Activated CD4-positive, alpha-beta T cell treated with anti-CD3 and anti-CD28 coated beads for 36 hours (primary cell): ENCODE results near the gene LSMEM2. TPM values are rescaled to one million over a fixed set of nuclear protein-coding genes. Genes with fewer than 3 reads are reported as not detected.
A peak's percentile ranks its signal among the peaks of the same experiment; 100 is the strongest.
"Not testable (repeated sequence)": the region's sequence is repeated elsewhere in the genome, so short reads cannot be mapped to it uniquely, and the experiment has no call there.

Source experiments
- ATAC-seq: fragments of 200-7000 bp; cut with Tn5 transposase; one replicate; pipeline ENCODE4 v1.10.0; 2021; ENCODE audit warnings: mild to moderate bottlenecking, moderate library complexity
- CTCF ChIA-PET: fragments of 350-600 bp; sonication (Branson Sonifier 250); formaldehyde crosslinking; loops from one replicate; lab custom pipeline; 2021; ENCODE audit warnings: antibody characterized with exemption; lab: Charles Lee
- POLR2A ChIA-PET: fragments of 350-600 bp; sonication (Branson Sonifier 250); formaldehyde crosslinking; loops from one replicate; lab custom pipeline; 2021; ENCODE audit warnings: antibody characterized with exemption, inconsistent platforms; lab: Charles Lee
- DNase-seq: peaks from one replicate; pipeline ENCODE4 v3.0.0-alpha.2; 2020
- H3K27ac Mint-ChIP-seq: one replicate; pipeline ENCODE4 v1.8.0; 2021; ENCODE audit warnings: mixed read lengths
- H3K27me3 Mint-ChIP-seq: one replicate; pipeline ENCODE4 v1.8.0; 2021; ENCODE audit warnings: mixed read lengths
- H3K36me3 Mint-ChIP-seq: one replicate; pipeline ENCODE4 v1.8.0; 2021; ENCODE audit warnings: low read depth, mixed read lengths
- H3K4me1 Mint-ChIP-seq: one replicate; pipeline ENCODE4 v1.8.0; 2021; ENCODE audit warnings: mixed read lengths
- H3K4me3 Mint-ChIP-seq: one replicate; pipeline ENCODE4 v1.8.0; 2021; ENCODE audit warnings: mild to moderate bottlenecking, moderate library complexity, mixed read lengths
- H3K9me3 Mint-ChIP-seq: one replicate; pipeline ENCODE4 v1.8.0; 2021; ENCODE audit warnings: low read depth, mixed read lengths
- intact Hi-C, 2 experiments: fragments of 100-400 bp; cut with DNase I in 1 of 2; cut with micrococcal nuclease in 1 of 2; formaldehyde crosslinking; loops; one replicate each; pipeline versions ENCODE4 v1.14.2 to v1.15.1; 2022 to 2024; cut with DNase I, micrococcal nuclease
- total RNA-seq, 2 experiments: library from RNA; stranded (reverse); gene quantifications; one replicate each; pipeline ENCODE4 v1.2.3, GENCODE V29; 2021

The LSMEM2 gene
- total RNA-seq, 2 experiments from 2014 or later: not detected

DNA sequence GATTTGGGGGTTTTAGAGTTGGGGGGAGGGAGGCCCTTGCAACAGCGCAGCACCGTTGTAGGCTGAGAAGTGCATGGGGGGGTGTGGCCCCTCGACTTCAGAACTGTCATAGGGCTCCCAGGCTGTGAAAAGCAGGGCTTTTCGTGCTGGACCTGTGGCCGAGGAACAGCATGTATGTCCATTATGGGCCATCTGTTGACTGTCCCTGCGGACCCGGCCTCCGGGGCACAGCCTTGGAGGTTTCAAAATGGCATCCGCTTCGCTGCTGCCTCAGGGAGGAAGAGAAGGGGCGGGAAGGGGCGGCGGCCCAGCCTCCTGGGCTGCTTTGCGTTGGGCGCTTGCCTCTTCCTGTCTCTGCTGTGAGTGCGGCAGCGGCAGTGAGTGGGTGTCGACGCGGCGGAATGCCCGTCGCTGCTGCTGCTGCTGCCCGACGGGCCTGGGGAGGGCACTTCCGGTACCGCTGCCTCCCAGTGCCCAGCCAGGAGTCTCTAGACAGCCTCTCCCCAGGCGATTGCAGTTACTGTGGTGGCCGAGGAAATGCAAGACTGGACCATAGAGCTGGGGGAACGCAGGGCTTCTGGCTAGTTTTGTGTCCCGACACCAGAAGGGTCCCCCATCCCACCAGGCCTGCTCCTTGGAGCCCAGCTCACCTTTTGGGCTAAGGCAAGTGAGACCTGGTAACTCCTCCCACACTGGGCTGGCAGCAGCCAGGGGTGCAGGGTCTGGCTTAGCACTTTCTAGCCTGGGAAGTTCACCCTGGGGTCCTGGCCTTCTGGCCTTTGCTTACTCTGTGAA, 40.9 kb upstream of the LSMEM2 start:
- H3K27me3 Mint-ChIP-seq: no peaks in the 10 kb centered on the region
- intact Hi-C loops: loop anchor here (1.0 to 5.0 kb wide), 14 partner anchors 8 to 1217 kb away; partner anchors contain the start of genes APEH (in 1 of the 2), CISH (in 1 of the 2), DAG1 (in 1 of the 2) and GMPPB (in 1 of the 2)
- DNase-seq (peak; percentile 95), ATAC-seq (peak; percentile 49)
- CTCF ChIA-PET: interaction anchor here (0.7 to 4.3 kb wide), 5 partner anchors 9 to 566 kb away, joined by 3 to 47 read pairs (median 3); no protein-coding TSS in a partner anchor
- H3K36me3 Mint-ChIP-seq: peaks cover 25% of the 10 kb centered on the region
- POLR2A ChIA-PET: interaction anchor here (0.6 to 1.0 kb wide), 2 partner anchors 8 to 30 kb away, joined by 3 to 4 read pairs; no protein-coding TSS in a partner anchor
- peak overlapping the region; percentile 90 for H3K4me3 Mint-ChIP-seq
- no peaks in the 10 kb centered on the region for H3K9me3 Mint-ChIP-seq
- H3K4me1 Mint-ChIP-seq: peaks cover 51% of the 10 kb centered on the region
- H3K27ac Mint-ChIP-seq: peak overlapping the region; percentile 96

- no peak for ATAC-seq
- ChIA-PET CTCF (interaction anchor here (0.9 to 4.3 kb wide), 4 partner anchors 8 to 44 kb away, joined by 3 to 47 read pairs (median 10); no protein-coding TSS in a partner anchor), POLR2A (interaction anchor here (1.0 kb wide), 1 partner anchor 8 kb away, joined by 4 read pairs; no protein-coding TSS in a partner anchor)
- Mint-ChIP-seq H3K4me3 (peak overlapping the region; percentile 90), H3K27ac (peak overlapping the region; percentile 96), H3K4me1 (peaks cover 58% of the 10 kb centered on the region), H3K9me3 (no peaks in the 10 kb centered on the region), H3K36me3 (peaks cover 27% of the 10 kb centered on the region), H3K27me3 (no peaks in the 10 kb centered on the region)
- intact Hi-C loops: loop anchor here (1.0 to 5.0 kb wide), 11 partner anchors 8 to 1149 kb away; partner anchors contain the start of genes APEH (in 1 of the 2), CISH (in 1 of the 2), DAG1 (in 1 of the 2) and GMPPB (in 1 of the 2)
- peak; percentile 37 for DNase-seq
Measured at GRCh38 chr3:50238549-50239026, 40.3 kb upstream of the LSMEM2 start.

DNA sequence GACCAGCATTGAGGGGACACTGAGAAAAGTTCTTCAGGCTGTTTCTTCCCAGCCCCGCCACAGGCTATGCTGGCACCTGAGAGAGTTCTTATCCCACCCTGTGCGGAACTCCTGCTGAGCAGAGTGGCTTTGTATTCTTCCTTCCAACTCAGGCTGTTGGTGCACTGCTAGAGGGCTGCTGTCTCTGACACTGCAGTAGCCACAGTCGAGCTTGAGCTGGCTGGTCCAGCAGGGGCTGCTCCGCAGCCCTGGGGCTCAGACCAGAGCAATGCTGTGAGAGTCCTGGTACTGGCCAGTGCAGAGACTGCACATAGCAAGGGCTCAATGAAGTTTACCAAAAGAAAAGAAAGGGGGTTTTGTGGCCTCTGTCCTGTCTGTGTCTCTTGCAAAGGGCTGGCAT, 39.2 kb upstream of the LSMEM2 start:
- intact Hi-C loops: loop anchor here (5.0 kb wide), 7 partner anchors 88 to 1148 kb away; partner anchors contain the start of genes APEH (in 1 of the 2), CISH (in 1 of the 2), DAG1 (in 1 of the 2) and GMPPB (in 1 of the 2)
- ATAC-seq: no peak
- POLR2A ChIA-PET: no interaction called here
- peak overlapping the region; percentile 96 for H3K27ac Mint-ChIP-seq
- H3K4me1 Mint-ChIP-seq: peaks cover 67% of the 10 kb centered on the region
- peak overlapping the region; percentile 90 for H3K4me3 Mint-ChIP-seq
- CTCF ChIA-PET: interaction anchor here (0.8 to 1.1 kb wide), 2 partner anchors 48 to 60 kb away, joined by 3 read pairs; partner anchors contain the start of genes HYAL3 and NAA80
- no peak for DNase-seq
- peaks cover 29% of the 10 kb centered on the region for H3K36me3 Mint-ChIP-seq
- no peaks in the 10 kb centered on the region for H3K27me3 Mint-ChIP-seq
- H3K9me3 Mint-ChIP-seq: no peaks in the 10 kb centered on the region

- Mint-ChIP-seq H3K27ac (peak overlapping the region; percentile 95), H3K4me1 (peaks cover 75% of the 10 kb centered on the region), H3K9me3 (no peaks in the 10 kb centered on the region), H3K4me3 (peak overlapping the region; percentile 62), H3K27me3 (no peaks in the 10 kb centered on the region), H3K36me3 (peaks cover 29% of the 10 kb centered on the region)
- no peak for ATAC-seq
- intact Hi-C loops: no loop called here
- no peak for DNase-seq
- CTCF ChIA-PET: interaction anchor here (0.6 to 4.2 kb wide), 5 partner anchors 12 to 92 kb away, joined by 3 to 28 read pairs (median 3); no protein-coding TSS in a partner anchor
- POLR2A ChIA-PET: interaction anchor here (1.2 kb wide), 1 partner anchor 96 kb away, joined by 5 read pairs; no protein-coding TSS in a partner anchor
Measured at GRCh38 chr3:50241163-50241562, 37.7 kb upstream of the LSMEM2 start.

DNA sequence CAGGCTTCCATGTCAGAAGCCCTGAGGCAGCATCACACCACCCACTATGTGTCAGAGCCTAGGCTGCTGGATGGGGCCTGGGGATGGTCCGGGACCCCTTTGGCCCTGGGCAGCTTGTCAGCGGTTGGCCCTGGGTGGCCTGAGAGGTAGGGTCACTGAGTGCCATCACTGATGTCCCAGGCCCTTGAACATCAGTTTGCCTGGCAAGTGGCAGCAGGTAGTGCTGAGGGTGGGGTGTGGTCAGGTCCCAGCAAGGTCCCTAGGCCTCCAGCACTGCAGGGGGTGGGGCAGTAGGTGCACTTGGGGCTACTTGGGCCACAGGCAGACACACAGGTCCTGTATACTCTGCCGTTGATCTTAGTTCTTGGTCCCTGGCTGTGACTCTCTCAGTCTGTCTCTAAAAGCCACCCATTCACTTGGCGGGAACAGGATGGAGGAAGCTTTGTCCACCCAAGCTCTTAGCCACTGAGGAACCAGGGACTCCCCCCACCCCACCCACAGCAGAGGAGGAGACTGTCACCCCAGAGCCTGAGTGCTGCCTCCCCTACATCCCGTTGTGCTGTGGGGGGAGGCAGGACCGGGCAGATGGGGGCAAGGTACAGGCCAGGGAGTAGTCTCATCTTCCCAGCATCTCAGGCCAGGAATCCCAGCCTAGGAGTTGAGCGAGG, 37.0 kb upstream of the LSMEM2 start:
- intact Hi-C loops: no loop called here
- peak overlapping the region; percentile 62 for H3K4me3 Mint-ChIP-seq
- peaks cover 26% of the 10 kb centered on the region for H3K36me3 Mint-ChIP-seq
- no peaks in the 10 kb centered on the region for H3K27me3 Mint-ChIP-seq
- DNase-seq (no peak), ATAC-seq (no peak)
- peaks cover 79% of the 10 kb centered on the region for H3K4me1 Mint-ChIP-seq
- CTCF ChIA-PET: interaction anchor here (0.6 to 4.2 kb wide), 6 partner anchors 13 to 122 kb away, joined by 3 to 28 read pairs (median 3); no protein-coding TSS in a partner anchor
- POLR2A ChIA-PET: interaction anchor here (0.5 to 1.2 kb wide), 3 partner anchors 9 to 95 kb away, joined by 3 to 5 read pairs (median 4); no protein-coding TSS in a partner anchor
- H3K27ac Mint-ChIP-seq: peak overlapping the region; percentile 95
- H3K9me3 Mint-ChIP-seq: no peaks in the 10 kb centered on the region

DNA sequence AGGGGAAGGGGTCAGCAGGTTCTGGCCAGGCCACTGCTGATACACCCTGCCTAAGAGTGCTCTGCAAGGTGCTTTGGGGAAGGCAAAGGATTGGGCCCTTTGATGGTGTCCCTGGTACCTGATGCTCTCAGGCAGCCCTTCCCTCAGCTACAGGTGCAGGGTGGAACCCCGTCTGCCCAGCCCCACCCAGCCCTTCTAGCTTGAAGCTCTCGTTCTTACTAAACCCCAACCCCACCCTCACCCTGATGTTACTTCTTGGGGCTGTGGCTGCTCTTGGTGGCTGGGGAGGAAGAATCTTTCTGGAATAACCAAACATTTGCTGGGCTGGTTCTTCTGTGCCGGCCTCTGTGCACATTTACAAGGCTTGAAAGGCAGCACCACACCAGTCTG, 36.5 kb upstream of the LSMEM2 start:
- no peaks in the 10 kb centered on the region for H3K27me3 Mint-ChIP-seq
- peak overlapping the region; percentile 95 for H3K27ac Mint-ChIP-seq
- ChIA-PET POLR2A (interaction anchor here (0.5 to 1.2 kb wide), 3 partner anchors 9 to 94 kb away, joined by 3 to 5 read pairs (median 4); no protein-coding TSS in a partner anchor), CTCF (interaction anchor here (1.0 to 4.2 kb wide), 5 partner anchors 11 to 123 kb away, joined by 3 to 28 read pairs (median 6); no protein-coding TSS in a partner anchor)
- DNase-seq: peak; percentile 64
- no peak for ATAC-seq
- H3K4me1 Mint-ChIP-seq: peaks cover 84% of the 10 kb centered on the region
- peaks cover 26% of the 10 kb centered on the region for H3K36me3 Mint-ChIP-seq
- intact Hi-C loops: no loop called here
- no peaks in the 10 kb centered on the region for H3K9me3 Mint-ChIP-seq
- H3K4me3 Mint-ChIP-seq: peak overlapping the region; percentile 62

DNA sequence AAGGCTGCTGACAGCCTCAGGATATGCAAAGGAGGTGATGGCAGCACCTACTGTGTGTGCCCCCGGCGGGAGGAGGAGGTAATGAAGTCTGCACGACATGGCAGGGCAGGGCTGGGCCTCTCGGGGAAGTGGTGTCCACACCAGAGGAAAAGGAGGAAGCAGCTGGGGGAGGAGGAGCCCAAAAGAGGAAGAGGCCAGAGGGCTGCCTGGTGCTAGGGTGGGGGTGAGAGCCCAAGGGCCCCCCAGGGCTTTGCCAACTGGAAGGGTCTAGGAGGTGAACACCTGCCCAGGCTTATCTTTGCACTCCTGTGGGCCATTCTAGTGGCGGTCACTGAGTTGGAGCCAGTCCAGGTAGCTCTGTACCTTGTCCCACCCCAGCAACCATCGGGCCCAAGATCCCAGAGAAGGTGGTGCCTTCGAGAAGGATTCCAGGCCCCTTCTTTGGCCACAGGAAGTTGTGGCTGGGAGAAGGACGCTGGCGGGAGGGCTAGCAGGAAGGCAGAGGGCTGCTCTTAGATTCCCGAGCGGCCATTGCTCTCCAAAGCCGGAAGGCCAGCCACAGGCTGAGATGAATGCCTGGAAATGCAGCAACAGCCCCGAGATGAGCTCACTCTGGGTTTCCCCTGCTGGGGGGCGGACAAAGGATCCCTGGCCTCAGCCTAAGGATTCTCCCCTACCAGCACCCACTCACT, 35.9 kb upstream of the LSMEM2 start:
- ChIA-PET CTCF (interaction anchor here (0.8 to 4.2 kb wide), 11 partner anchors 8 to 94 kb away, joined by 3 to 28 read pairs (median 6); partner anchors contain the start of genes GNAI2 and IFRD2), POLR2A (interaction anchor here (0.6 to 1.2 kb wide), 2 partner anchors 17 to 53 kb away, joined by 3 to 5 read pairs; no protein-coding TSS in a partner anchor)
- DNase-seq: peak; percentile 73
- no peak for ATAC-seq
- Mint-ChIP-seq H3K27me3 (no peaks in the 10 kb centered on the region), H3K36me3 (peaks cover 22% of the 10 kb centered on the region), H3K9me3 (no peaks in the 10 kb centered on the region), H3K27ac (peak overlapping the region; percentile 95), H3K4me1 (peaks cover 86% of the 10 kb centered on the region), H3K4me3 (peak overlapping the region; percentile 62)
- intact Hi-C loops: no loop called here

DNA sequence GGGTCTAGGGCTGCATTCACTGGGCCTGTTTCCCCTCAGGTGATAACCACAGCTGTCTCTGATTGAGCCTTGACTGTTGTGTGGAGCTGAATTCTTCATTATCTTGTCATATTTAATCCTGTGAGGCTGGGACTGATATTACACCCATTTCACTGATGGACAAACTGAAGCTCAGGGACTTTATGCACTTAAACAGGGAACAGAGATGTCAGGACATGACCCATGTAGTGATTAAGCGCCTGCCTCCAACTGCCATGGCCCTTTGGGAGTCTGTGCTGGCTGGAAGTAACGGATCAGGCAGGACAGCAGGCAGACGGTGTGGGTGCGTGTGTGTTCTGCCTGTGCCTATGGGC, 35.4 kb upstream of the LSMEM2 start:
- Mint-ChIP-seq H3K27ac (peak overlapping the region; percentile 95), H3K27me3 (no peaks in the 10 kb centered on the region), H3K9me3 (no peaks in the 10 kb centered on the region), H3K36me3 (peaks cover 20% of the 10 kb centered on the region), H3K4me1 (peaks cover 86% of the 10 kb centered on the region), H3K4me3 (no peak overlapping the region)
- intact Hi-C loops: no loop called here
- ChIA-PET CTCF (interaction anchor here (0.8 to 4.2 kb wide), 12 partner anchors 8 to 94 kb away, joined by 3 to 28 read pairs (median 6); partner anchors contain the start of genes GNAI2 and IFRD2), POLR2A (interaction anchor here (1.2 kb wide), 1 partner anchor 17 kb away, joined by 5 read pairs; no protein-coding TSS in a partner anchor)
- ATAC-seq (no peak), DNase-seq (no peak)

DNA sequence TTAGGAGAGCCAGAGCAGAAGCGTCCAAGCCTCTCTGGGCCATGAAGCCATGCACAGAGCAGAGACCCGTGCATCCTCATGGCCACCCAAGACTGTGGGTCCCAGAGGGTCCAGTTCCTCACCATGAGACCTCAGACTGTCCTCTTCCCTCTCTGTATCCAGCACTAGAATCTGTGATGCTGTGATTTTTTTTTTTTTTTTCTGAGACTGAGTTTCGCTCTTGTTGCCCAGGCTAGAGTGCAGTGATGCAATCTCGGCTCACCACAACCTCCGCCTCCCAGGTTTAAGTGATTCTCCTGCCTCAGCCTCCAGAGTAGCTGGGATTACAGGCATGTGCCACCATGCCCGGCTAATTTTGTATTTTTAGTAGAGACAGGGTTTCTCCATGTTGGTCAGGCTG, 34.1 kb upstream of the LSMEM2 start:
- intact Hi-C loops, ATAC-seq, H3K27me3 Mint-ChIP-seq, H3K9me3 Mint-ChIP-seq: not testable (repeated sequence)
- DNase-seq: peak; percentile 38
- H3K4me3 Mint-ChIP-seq: peak overlapping the region; percentile 75
- CTCF ChIA-PET: interaction anchor here (1.1 to 4.2 kb wide), 6 partner anchors 10 to 71 kb away, joined by 3 to 28 read pairs (median 12); partner anchors contain the start of gene GNAI2
- peaks cover 82% of the 10 kb centered on the region for H3K4me1 Mint-ChIP-seq
- H3K27ac Mint-ChIP-seq: peak overlapping the region; percentile 95
- H3K36me3 Mint-ChIP-seq: peaks cover 17% of the 10 kb centered on the region
- POLR2A ChIA-PET: interaction anchor here (1.0 kb wide), 1 partner anchor 9 kb away, joined by 3 read pairs; no protein-coding TSS in a partner anchor
